Esophagus squamous epithelium (tissue), 5 donors: ENCODE data around the gene CNNM2. TPM values are rescaled to one million over a fixed set of nuclear protein-coding genes. Genes with fewer than 3 reads are reported as not detected.

Experiments used
- DNase-seq: peaks from one replicate; lab custom pipeline; 2025; lab: John Stamatoyannopoulos, UW
- H3K27ac ChIP-seq, 4 donors: fragments of 200-600 bp; sonication (generic); one replicate each; pipeline ENCODE4 v1.5.1; 2016 to 2019; ENCODE audit warnings: mild to moderate bottlenecking in 1 of 4
- H3K27me3 ChIP-seq, 4 donors: fragments of 200-600 bp; sonication (generic); 1 replicate in 3 of 4; 2 replicates in 1 of 4; pipeline versions ENCODE4 v1.5.1 to v1.6.0; 2017 to 2021; ENCODE audit warnings: antibody characterized with exemption in 1 of 4
- H3K36me3 ChIP-seq, 3 donors: fragments of 200-600 bp; sonication (generic); one replicate each; pipeline ENCODE4 v1.5.1; 2016 to 2019
- H3K4me1 ChIP-seq, 3 donors: fragments of 200-600 bp; sonication (generic); one replicate each; pipeline ENCODE4 v1.5.1; 2017 to 2019
- H3K4me3 ChIP-seq, 4 donors: fragments of 200-600 bp; sonication (generic); 1 replicate in 3 of 4; 2 replicates in 1 of 4; pipeline ENCODE4 v1.5.1; 2016 to 2019; ENCODE audit warnings: mild to moderate bottlenecking in 2 of 4, moderate library complexity in 1 of 4
- H3K9me3 ChIP-seq, 3 donors: fragments of 200-600 bp; sonication (generic); one replicate each; pipeline ENCODE4 v1.5.1; 2016 to 2019
- POLR2A ChIP-seq, 4 donors: fragments of 450-650 bp; IDR thresholded peaks; one replicate each; pipeline ENCODE4 v1.6.1; 2017; ENCODE audit warnings: antibody characterized with exemption in 4 of 4, mild to moderate bottlenecking in 4 of 4, moderate library complexity in 3 of 4
- WGBS, 2 donors: methylation state at CpG; one replicate each; pipeline ENCODE4 v1.1.5; 2018; 5-methylcytosine and 5-hydroxymethylcytosine counted together
- intact Hi-C: fragments of 100-400 bp; cut with DNase I; formaldehyde crosslinking; loops from one replicate; pipeline ENCODE4 v1.15.0; 2022
- total RNA-seq, 4 donors: library from RNA; depleted of rRNA; stranded (reverse); fragments of >200 nt; gene quantifications; one replicate each; pipeline ENCODE4 v1.1.0, GENCODE V29; 2016
- TF ChIP-seq, protein P1 (sequence below), 6 experiments: fragments of 450-650 bp in 4 of 6; fragments of 200-600 bp in 2 of 6; sonication (generic) in 2 of 6; IDR thresholded peaks; one replicate each; pipeline ENCODE4 v1.5.1; 2016 to 2019; ENCODE audit warnings: antibody characterized with exemption in 6 of 6, mild to moderate bottlenecking in 4 of 6, moderate library complexity in 4 of 6
- donor health status: DM: yes; HTN: yes; CAD: no.

The CNNM2 gene
- total RNA-seq, 4 donors from 2014 or later = 2.2 to 3.6 (median 2.6) TPM

DNA sequence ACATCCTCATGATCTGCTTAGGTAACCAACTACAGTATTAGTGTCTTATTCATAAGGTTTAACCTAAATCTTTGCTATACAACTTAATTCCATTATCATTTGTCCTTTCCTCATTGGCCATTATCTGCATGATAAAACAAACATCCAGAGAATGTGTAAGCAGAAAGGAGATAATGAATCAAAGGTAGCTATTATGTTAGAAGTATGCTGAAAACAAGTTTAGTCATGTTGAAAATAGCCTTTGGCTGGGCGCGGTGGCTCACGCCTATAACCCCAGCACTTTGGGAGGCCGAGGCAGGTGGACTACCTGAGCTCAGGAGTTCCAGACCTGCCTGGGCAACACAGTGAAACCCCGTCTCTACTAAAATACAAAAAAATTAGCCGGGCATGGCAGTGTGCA, 196.8 kb downstream of the CNNM2 start:
- intact Hi-C loops = no loop called here
- Histone ChIP-seq H3K4me3 (no peak overlapping the region), H3K9me3 (no peaks in the 10 kb centered on the region), H3K4me1 (peaks cover 0 to 49% (median 17%) of the 10 kb centered on the region in 3 donors), H3K27ac (peak overlapping the region in 2 of 4 donors; percentile 9 to 18), H3K36me3 (peaks cover 0 to 9% (median 0%) of the 10 kb centered on the region in 3 donors), H3K27me3 (no peaks in the 10 kb centered on the region)
- 42 to 88% methylated on average over 6 of the region's 6 CpGs for WGBS, 2 donors
- TF ChIP-seq, protein P1, sequence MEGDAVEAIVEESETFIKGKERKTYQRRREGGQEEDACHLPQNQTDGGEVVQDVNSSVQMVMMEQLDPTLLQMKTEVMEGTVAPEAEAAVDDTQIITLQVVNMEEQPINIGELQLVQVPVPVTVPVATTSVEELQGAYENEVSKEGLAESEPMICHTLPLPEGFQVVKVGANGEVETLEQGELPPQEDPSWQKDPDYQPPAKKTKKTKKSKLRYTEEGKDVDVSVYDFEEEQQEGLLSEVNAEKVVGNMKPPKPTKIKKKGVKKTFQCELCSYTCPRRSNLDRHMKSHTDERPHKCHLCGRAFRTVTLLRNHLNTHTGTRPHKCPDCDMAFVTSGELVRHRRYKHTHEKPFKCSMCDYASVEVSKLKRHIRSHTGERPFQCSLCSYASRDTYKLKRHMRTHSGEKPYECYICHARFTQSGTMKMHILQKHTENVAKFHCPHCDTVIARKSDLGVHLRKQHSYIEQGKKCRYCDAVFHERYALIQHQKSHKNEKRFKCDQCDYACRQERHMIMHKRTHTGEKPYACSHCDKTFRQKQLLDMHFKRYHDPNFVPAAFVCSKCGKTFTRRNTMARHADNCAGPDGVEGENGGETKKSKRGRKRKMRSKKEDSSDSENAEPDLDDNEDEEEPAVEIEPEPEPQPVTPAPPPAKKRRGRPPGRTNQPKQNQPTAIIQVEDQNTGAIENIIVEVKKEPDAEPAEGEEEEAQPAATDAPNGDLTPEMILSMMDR (IDR thresholded peaks at IDR 0.05) = no peak
- TF ChIP-seq POLR2A (IDR thresholded peaks at IDR 0.05) = no peak
- no peak for DNase-seq

DNA sequence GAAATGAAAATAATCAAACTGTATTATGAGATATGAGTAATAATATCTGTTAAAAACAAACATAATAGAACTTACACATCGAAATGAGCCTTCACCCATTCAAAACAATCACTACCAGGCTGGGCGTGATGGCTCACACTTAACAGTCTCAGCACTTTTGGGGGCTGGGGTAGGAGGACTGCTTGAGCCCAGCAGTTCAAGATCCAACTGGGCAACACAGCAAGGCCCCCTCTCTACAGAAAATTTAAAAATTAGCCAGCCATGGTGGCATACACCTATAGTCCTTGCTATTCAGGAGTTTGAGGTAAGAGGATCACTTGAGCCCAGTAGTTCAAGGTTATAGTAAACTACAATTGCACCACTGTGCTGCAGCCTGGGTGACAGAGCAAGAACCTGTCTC, 199.2 kb downstream of the CNNM2 start:
- Histone ChIP-seq H3K4me3 (no peak overlapping the region), H3K27me3 (no peaks in the 10 kb centered on the region), H3K36me3 (peaks cover 0 to 5% (median 0%) of the 10 kb centered on the region in 3 donors), H3K27ac (no peak overlapping the region), H3K4me1 (peaks cover 0 to 49% (median 14%) of the 10 kb centered on the region in 3 donors), H3K9me3 (no peaks in the 10 kb centered on the region)
- TF ChIP-seq POLR2A (IDR thresholded peaks at IDR 0.05) = no peak
- TF ChIP-seq, protein P1 (IDR thresholded peaks at IDR 0.05) = no peak
- intact Hi-C loops = no loop called here
- 85 to 89% methylated on average over 2 of the region's 2 CpGs for WGBS, 2 donors
- DNase-seq = no peak

DNA sequence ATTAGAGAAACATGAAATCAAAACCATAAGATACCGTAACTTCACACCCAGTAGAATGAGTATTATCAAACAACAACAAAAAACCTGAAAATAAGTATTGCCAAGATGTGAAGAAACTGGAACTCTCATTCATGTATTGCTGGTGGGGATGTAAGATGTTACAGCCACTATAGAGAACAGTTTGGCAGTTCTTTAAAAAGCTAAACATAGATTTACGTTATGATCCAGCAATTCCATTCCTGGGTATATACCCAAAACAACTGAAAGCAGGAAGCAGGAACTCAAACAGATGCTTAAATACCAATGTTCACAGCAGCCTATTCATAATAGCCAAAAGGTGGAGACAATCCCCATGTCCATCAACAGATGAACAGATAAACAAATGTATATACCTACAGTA, 202.5 kb downstream of the CNNM2 start:
- TF ChIP-seq, protein P1 (IDR thresholded peaks at IDR 0.05) = no peak
- no peak for TF ChIP-seq POLR2A (IDR thresholded peaks at IDR 0.05)
- Histone ChIP-seq H3K4me1 (peaks cover 0 to 59% (median 20%) of the 10 kb centered on the region in 3 donors), H3K9me3 (no peaks in the 10 kb centered on the region), H3K27ac (peak overlapping the region in 1 of 4 donors; percentile 31), H3K27me3 (no peaks in the 10 kb centered on the region), H3K4me3 (no peak overlapping the region), H3K36me3 (peaks cover 0 to 7% (median 0%) of the 10 kb centered on the region in 3 donors)
- DNase-seq = no peak
- intact Hi-C loops = no loop called here
- 77 to 81% methylated on average over 2 of the region's 2 CpGs for WGBS, 2 donors

DNA sequence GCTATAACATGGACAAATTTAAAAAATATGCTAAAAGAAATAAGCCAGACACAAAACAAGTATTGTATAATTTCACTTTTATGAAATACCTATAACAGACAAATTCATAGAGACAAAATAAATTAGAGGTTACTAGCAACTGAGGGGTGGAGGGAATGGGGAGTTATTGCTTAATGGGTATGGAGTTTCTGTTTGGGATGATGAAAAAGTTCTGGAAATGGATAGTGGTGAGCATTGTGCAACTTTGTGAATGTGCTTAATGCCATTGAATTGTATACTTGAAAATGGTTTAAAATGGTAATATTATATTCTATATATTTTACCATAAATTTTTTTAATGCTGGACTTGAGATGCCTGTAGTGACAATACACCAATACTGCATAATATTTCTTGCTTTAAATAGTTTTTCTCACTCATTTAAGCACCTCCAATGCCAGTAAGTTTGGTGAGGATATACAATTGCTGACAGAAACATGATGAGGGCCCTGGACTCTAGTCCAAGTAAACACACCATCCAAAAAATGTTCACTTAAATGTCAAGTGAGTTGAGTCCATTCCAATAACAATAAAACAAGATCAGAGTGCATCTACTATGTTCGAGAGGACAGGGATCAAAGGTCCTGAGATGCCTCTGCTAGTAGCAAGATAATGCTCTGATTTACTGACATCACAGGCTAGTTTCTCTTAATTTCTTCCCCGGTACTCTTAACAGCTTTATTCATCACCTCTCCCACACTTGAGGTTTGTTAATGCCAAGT, 203.1 kb downstream of the CNNM2 start:
- H3K27ac ChIP-seq = peak overlapping the region; percentile 12 to 31 (median 23)
- intact Hi-C loops = no loop called here
- H3K36me3 ChIP-seq = peaks cover 0 to 10% (median 0%) of the 10 kb centered on the region in 3 donors
- peaks cover 0 to 66% (median 20%) of the 10 kb centered on the region in 3 donors for H3K4me1 ChIP-seq
- no peaks in the 10 kb centered on the region for H3K27me3 ChIP-seq
- H3K4me3 ChIP-seq = no peak overlapping the region
- no peak for DNase-seq
- TF ChIP-seq, protein P1 (IDR thresholded peaks at IDR 0.05) = no peak
- no peak for TF ChIP-seq POLR2A (IDR thresholded peaks at IDR 0.05)
- WGBS, 2 donors = 57% methylated on average over 2 of the region's 2 CpGs
- H3K9me3 ChIP-seq = no peaks in the 10 kb centered on the region

DNA sequence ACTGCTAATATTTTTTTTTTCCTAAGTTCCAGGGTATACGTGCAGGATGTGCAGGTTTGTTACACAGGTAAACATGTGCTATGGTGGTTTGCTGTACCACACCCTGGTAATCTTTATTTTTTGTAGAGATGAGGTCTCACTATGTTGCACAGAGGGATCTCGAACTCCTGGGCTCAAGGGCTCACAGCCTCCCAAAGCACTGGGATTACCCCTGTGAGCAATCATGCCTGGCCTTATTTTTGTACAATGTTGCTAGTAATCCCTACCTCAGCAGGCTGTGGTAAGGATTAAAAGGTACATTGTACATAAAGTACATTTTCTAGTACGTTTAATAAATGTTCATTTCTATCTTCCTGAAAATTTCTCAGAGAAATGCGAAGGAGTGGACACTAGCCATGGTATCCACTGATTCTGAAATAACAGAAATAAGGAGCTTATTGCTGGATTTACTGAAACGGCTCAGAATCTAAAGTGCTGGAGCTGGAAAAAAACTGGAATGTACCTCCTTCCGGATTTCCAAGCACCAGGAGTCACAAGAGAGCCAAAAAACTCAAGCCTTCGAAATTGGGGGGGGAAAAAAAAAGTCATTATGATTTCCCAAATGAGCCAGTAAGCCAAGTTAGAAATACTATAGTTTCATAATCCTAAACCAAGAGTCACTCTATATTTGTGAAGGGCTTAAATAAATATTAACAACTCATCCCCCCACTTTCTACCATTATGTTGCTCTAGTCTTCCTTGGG, 205.4 kb downstream of the CNNM2 start:
- 73 to 75% methylated on average over 7 of the region's 7 CpGs for WGBS, 2 donors
- Histone ChIP-seq H3K4me1 (peaks cover 0 to 68% (median 20%) of the 10 kb centered on the region in 3 donors), H3K9me3 (no peaks in the 10 kb centered on the region), H3K27me3 (no peaks in the 10 kb centered on the region), H3K4me3 (no peak overlapping the region), H3K27ac (peak overlapping the region in 2 of 4 donors; percentile 31), H3K36me3 (peaks cover 0 to 25% (median 0%) of the 10 kb centered on the region in 3 donors)
- TF ChIP-seq, protein P1 (IDR thresholded peaks at IDR 0.05) = no peak
- no peak for TF ChIP-seq POLR2A (IDR thresholded peaks at IDR 0.05)
- DNase-seq = no peak
- intact Hi-C loops = no loop called here
